Measurements from ENCODE around the gene ITGBL1.

Gene ITGBL1

DNA sequence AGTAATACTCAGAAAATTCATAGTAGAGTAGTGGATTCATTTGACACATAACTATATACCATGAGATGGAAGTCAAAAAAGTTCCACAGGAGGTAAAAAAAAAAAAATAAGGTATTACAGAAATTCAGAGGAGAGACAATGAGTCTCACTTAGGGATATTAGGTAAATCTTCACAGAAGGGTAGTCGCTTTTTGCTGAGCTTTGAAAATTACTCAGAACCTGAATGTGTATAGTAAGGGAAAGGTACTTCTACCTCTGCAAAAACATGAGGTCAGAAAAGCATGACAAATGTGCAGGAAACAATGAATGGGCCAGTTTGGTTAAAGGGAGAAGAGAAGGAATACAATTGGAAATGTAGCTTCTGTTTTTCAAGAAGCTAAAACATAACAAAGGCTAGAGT lies 250.6 kb downstream of the ITGBL1 start:
- DNase-seq (ENCODE audit: low read depth) = no peak

DNA sequence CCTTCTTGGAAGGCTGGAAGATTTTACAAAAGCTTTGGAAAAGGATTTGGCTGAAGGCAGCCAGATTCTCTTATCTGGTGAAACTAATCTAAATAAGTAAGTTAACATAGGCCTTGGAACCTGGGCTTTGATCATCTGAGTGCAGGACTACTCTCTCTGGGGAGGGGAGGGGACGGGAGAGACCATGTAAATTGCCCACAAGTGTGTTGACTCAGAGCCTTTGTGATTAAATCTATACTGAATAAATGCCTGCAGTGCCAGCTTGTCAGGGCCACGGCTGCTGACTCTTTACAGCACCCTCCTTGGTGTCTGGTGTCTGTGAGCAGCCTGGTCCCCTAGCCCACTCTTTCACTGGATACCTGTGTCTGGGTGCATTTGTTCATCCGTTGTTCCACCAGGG lies 251.4 kb downstream of the ITGBL1 start:
- no peak for DNase-seq (ENCODE audit: low read depth)

DNA sequence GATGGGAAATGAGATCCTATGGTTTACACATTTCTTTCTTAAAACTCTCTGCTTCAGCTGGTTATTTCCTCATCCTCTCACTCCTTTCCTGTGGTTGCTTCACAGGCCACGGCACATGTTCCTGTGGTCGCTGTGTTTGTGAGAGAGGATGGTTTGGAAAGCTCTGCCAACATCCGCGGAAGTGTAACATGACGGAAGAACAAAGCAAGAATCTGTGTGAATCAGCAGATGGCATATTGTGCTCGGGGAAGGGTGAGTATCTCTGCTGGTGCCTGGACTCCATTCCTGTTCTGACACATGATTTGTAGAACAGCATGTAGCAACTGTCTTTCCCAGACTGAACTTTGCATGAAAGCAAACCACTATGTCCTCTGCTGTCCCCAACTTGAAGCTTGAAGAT lies 254.2 kb downstream of the ITGBL1 start:
- DNase-seq (ENCODE audit: low read depth) = no peak

DNA sequence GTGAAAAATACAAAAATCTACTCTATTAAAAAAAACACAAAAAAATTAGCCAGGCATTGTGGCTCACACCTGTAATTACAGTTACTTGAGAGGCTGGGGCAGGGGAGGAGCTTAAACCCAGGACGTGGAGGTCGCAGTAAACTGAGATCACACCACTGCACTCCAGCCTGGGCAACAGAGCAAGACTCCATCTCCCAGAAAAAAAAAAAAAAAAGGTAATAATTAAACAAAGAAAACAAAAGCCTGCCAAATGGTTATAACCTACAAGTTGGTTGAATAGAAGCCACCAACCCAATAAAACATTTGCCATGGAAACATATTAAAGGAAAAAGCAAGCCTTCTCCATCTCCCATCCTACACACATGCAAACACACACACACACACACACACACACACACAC lies 255.2 kb downstream of the ITGBL1 start:
- DNase-seq (ENCODE audit: low read depth) = no peak

DNA sequence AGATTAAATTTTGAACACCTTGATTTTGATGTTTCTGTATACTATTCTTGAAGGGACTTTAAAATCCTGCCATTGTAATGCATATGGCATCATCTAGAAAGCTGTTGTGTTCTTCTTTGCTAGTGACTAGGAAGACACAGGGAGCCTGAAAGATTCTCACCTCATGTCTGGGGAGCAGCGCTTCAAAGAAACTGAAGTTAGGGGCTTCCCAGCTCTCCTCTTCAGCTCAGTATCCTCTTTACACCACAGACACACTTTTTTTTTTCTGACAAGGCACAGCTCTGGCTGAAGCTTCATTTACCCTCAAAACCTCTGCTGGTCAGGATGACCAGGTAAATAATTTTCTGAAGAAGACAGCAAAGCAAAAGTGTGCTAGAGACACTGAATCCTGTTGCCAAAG lies 255.6 kb downstream of the ITGBL1 start:
- no peak for DNase-seq (ENCODE audit: low read depth)

DNA sequence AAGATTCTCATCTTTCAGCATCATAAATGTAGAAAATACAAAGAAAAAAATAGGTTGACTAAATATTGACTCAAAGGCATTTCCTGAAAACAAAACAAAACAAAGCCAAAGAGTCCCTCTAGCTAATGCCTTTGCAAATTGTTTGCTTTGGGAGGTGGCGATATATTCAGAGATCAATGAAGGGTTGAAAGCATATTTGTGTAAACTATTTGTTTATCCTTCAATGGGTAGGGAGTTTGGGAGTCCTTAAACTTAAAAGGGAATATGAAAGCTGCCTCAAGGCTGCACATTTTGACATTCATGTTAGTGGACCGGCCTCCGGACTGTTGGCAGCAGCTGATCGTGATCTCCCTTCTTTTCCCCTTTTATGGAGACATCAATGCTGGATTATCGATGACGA lies 257.5 kb downstream of the ITGBL1 start:
- DNase-seq (ENCODE audit: low read depth) = no peak

DNA sequence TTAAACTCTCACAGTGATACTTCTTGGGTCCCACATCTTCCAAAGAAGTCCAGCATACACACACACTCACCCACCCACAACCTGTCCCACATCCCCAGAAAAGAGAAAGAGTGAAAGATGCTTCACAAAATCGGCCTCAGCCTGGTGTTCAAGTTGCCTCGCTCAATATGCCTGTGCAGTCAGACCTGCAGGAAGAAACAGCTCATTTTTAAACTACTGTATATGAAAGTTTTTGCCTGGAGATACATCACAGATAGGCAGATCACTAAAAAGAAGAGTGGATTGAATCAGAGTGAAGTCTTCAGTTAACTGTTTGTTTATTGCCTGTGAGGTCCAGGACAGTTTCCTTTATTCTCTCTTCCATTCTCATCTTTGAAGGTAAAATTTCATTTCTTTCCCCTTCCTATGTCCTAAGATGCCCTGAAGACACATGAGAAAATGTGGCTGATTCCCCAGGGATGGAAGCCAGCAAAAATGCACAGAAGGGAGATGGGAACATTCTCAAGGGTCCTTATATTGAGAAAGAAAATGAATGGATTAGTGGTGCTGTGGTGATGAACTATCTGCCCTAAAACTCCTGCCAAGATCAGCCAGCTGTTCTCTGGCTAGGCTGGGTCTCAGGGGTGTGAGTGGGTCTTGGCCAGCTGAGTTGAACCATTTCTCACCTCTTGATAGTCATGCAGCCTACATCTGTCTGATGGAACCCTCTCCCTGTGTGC lies 259.0 kb downstream of the ITGBL1 start:
- no peak for DNase-seq (ENCODE audit: low read depth)

DNA sequence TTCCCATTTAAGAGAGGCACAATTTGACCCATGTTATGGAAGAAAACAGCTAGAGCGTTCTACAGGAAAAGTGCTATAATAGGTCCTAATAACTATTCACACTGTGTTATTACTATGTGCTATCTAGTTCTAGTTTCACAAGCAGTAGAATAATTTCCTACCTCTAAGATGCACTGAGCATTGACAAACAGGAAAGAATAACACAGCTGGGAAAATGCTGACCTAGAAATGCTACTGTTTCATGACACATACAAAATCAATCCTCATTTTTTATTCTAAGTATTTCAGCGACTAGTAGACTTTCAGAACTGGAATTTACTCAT lies 259.5 kb downstream of the ITGBL1 start:
- DNase-seq (ENCODE audit: low read depth) = no peak

DNA sequence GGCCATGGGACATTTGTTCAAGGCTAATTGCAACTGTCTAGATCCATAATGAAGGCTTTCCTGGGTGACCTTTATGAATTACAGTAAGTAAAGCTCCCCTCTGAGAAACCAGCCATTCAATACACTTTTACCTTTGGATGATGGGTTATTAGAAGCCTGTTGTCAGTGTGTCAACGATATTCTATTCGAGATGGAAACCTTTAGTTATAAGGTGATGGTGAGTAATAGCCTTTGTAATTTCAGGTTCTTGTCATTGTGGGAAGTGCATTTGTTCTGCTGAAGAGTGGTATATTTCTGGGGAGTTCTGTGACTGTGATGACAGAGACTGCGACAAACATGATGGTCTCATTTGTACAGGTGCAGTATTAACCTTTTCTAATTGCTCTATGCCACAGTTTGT lies 261.7 kb downstream of the ITGBL1 start:
- no peak for DNase-seq (ENCODE audit: low read depth)

DNA sequence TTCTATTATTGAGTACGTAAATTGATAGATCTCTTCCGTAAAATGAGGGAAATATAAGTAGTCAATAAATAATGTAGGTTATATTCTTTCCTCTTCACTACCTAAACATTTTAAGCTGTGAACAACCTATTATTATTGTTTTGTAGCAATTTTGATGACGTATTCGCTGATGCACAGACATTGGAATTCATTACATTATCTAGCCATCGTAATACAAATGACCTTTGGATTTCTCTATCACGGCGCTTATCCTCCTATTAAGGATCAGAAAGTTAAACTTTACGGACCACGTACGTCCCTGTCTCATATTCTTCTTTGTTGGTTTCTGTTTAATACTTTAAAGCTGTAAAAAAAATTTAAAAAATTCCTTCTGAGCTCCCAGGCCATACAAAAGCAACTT lies 264.9 kb downstream of the ITGBL1 start:
- no peak for DNase-seq (ENCODE audit: low read depth)

DNA sequence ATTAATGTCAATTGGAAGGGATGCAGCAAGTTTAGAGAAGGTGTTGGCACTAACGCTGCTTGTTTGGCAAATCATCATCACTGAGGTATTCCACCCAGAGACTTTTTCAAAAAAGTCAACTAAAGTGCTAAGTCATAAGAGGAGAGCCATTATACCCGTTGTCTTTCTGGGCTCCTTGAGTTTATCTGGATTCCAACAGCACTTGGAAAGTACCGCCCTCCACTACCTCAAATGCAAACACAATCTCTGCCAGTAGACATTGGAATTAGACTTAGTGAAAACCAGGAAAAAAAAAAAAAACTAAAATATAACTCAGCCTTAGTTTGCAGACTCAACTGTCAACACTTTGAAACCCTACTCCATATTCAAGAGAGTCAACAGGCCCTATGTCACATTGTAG lies 266.0 kb downstream of the ITGBL1 start:
- DNase-seq (ENCODE audit: low read depth) = no peak

DNA sequence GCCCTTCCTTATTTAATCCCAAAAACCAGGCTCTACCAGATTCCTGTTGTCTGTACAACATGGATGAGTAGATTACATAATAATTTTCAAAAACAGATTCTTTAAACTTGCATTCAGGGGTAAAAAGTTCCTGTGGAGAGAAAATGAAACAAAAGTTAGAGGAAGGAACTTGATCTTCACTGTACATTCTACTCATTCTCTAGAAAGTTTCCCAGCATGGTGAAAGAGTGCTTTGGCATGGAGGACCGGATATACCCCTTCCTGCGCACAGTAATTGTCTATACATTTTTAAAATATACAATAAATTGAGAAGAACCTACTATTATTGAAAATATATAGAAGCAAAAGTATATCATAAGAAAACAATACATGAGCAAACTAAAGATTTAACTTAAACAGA lies 274.2 kb downstream of the ITGBL1 start:
- no peak for DNase-seq (ENCODE audit: low read depth)

DNA sequence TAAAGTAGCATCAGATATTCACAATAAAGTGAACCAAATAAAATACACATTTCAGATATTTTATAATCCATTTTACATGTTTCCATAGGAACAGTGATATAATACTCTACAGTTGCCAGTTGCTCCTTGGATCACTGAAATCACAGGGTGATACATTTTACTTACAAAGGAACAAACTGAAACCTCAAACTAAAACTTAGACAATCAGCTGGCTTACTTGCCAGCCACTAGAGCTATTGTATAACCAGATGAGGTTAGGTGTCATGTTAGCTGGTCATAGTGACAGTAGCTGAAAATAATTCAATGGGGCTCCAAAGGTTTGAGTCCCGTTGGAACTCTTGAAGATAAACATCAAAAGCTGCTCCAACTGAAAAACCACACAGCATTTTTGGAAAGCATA lies 274.6 kb downstream of the ITGBL1 start:
- no peak for DNase-seq (ENCODE audit: low read depth)

DNA sequence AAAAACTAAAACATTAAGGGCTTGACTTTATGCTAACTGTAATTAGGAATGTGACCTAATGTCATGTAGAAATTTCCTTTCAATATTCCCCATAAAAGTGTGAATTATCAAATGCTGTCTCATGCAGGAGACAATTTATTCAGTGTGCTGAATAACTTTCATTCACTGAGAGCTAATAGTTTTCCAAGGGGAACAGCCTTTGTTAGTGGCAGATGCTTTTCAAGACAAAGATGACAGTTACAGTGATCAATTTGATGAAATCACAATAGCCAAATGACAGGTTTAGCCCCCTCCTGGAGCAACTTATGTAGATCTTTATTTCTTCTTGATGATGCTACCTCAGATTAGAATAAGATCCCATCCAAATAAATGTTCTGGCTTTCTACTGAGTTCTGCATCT lies 275.5 kb downstream of the ITGBL1 start:
- no peak for DNase-seq (ENCODE audit: low read depth)

DNA sequence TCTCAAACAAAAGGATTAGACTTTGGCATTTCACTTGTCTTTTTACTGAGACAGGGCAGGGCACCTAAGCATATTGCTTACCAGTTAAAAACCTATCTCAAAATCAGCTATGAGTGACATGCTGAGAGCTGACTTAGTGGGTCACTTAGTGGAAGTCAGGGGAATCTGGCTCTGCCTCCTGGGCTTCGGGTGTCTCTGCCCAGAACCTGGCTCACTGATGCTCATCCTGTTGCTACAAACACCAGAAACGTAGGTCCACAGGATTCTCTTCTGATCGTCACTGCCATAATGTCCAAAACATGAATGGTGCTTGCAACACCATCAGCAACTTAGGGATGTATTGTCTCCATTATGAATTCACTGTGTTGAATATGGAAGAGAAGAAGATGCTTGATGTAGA lies 276.1 kb downstream of the ITGBL1 start:
- no peak for DNase-seq (ENCODE audit: low read depth)

DNA sequence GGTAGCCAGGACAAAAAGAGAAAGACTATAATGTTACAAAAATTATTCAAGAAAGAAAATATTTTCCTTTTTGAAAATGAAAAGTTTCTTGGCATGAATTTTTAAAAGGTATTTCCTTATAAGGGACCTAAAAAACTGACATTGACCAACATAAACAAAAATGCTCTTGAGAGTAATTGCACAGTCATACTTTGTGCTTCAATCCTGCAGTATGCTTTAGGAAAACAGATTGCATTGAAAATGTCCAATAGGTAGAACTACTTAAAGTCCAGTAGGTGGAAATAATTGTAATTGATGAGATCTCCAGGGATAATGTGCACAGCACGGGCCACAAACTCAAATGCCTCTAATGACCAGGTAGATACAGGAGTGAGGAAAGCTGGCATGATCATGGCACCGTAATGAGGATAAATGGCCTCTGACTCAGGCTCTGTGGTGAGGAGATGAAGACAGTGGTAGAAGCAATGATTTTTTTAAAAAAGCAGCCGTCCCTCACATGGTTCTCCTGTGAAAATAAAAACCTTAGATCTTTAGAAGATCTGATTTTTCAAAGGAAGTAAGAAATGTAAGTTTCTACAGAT lies 278.0 kb downstream of the ITGBL1 start:
- DNase-seq (ENCODE audit: low read depth) = no peak

DNA sequence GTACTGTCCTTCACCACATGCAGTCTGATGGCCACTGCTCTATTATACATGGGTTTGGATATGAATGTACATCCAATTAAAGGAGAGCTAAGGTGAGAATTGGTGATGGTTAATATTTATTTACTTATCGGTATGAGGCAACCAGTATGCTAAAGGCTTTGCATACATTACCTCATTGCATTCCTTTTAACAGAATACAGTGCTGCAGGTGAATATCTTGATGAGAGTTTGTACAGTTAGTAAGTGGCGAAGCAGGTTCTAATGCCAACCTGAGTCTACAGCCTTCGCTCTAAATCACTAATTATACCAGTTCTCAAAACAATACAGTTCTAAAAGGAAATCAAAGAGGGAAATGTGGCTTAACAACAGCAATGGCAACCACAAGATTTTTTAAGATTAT lies 284.1 kb downstream of the ITGBL1 start:
- no peak for DNase-seq (ENCODE audit: low read depth)

DNA sequence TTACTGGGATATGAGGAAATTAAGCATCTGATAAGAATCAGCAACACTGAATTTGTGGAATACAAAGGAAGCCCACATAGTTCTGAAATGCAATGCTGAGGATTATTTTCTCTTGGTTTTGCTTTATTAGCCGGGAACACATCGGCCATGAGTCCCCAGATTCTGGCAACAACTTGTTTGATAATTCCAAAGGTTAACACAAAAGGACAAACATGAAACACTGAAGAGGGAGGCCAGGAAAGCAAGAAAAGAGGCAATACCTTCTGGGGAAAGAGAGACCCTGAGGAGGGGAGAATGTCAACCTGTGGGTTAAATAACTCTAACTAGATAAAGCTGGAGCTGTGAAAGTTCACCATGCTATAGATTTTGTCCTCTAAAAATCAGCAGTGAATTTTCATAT lies 285.9 kb downstream of the ITGBL1 start:
- DNase-seq (ENCODE audit: low read depth) = no peak

DNA sequence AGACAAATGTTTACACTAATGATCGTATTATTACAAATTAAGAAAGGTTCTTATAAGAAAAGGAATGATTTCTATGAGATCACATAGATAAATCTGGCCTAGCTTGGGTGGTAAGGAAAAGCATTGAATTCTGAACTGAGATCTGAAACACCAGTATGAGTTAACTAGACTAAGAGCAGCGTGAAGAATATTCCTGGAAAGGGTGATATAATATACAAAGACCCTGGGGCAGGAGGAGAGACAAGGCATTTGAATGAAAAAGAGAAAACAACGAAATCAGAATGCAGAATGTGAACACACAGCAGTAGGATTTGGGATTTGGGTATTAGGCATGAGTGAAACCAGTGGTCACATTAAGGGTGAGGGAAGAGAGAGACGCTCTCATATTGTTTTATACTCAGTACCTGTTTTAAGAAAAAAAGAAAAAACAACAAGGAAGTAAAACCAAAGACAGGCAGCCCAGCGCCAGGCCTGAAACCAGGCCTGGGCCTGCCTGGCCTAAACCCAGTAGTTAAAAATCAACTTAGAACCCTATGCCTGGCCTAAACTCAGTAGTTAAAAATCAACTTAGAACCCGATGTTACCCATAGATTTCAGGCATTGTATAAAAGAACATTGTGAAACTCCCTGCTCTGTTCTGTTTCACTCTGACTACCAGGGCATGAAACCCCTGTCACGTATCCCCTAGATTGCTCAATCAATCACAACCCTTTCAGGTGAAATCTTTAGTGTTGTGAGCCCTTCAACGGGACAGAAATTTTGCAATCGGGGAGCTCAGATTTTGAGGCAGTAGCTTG lies 287.1 kb downstream of the ITGBL1 start:
- no peak for DNase-seq (ENCODE audit: low read depth)

DNA sequence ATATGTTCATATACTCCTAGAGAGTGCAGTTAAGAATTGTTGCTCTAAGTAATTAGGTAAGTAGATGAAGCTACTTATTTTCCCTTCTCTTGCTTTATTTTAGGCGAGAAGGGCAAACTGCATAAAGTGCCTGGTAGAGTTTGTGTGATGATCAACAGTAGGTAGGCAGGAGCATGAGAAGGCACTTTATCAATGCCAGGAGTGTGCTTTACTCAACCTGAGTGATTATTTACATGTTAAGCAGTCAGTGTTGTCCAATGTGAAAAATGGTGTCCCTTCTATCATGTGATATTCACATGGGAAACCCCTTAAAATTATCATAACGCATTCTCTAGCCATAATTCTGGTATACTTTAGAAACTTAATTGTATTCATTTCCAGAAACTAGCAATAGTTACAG lies 294.0 kb downstream of the ITGBL1 start:
- DNase-seq (ENCODE audit: low read depth) = no peak

DNA sequence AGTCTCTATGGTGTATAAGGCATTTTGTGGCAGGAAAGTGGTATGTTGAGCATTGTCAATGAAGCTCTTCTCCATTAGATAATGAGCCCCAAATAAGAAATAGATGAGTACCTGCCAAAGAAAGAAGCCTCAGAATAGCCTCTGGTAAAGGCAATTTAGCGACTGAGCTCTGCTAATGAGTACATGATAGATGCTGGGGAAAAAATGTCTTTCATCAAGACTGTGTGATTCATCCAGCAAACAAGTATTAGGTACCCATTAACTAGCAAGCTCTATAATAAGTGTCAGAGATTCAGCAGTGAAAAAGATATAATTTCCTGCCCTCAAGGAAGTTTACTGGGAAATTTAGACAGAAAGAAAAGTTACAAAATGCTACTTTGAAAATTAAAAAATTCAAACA lies 294.6 kb downstream of the ITGBL1 start:
- DNase-seq (ENCODE audit: low read depth) = no peak

DNA sequence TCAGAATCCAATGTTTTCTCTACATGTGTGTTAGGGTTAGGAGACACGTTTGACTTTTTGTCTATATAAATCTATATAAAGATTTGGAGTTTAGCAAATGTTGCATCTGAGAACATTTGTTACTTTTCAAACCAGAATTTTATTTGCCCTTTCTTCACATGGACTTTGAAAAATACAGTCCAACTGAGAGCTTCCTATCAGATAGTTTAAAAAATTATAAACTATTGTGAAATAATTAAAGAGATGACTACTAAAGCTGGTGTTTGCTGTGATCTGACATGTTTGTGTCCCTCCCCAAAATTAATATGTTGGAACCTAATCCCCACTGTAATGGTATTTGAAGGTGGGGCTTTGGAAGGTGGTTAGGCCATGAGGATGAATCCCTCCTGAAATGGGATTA lies 297.1 kb downstream of the ITGBL1 start:
- no peak for DNase-seq (ENCODE audit: low read depth)

DNA sequence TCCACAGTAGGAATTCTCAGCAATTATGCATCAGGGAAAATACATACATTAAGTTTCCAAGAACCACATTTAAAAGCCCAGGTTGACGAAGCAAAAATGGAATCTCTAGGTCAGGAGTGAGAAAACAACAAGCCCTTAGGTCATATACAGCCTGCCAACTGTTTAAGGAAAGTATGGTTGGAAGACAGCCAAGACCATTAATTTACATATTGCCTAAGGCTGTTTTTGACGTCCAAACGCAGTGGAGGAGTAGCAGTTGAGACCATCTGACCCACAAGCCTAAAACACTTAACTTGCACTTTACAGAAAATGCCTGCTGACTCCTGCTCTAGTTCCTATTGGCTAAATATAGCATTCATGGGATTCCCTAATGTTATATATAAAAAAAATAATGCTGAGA lies 299.0 kb downstream of the ITGBL1 start:
- no peak for DNase-seq (ENCODE audit: low read depth)

DNA sequence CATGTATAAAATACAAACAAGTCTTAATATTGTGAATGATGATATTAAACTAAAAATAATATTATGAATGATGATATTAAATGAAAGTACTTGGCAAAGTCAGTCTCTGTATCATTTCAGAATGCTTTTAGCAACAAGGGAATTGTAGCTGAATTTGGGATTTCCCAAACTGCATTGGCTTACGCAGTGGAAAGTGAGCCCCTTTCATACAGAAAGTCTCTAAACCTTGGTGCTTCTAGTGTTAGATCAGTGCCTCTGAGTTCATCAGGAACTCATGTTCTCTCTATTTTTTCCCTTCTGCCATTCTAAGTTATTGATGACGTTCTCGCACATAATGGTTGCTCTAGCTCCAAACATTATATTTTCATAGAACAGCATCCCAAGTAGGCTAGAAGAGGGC lies 300.0 kb downstream of the ITGBL1 start:
- DNase-seq (ENCODE audit: low read depth) = no peak
